Adrenal gland (tissue), 12 donors: Measurements from ENCODE around the gene S100G. TPM values are rescaled to one million over a fixed set of nuclear protein-coding genes. Genes with fewer than 3 reads are reported as not detected.

Source experiments
- DNase-seq, 7 donors: peaks; one replicate each; pipeline ENCODE4 v3.0.0-alpha.2; 2019 to 2020
- H3K27ac ChIP-seq, 5 donors: fragments of 200-600 bp; sonication (generic) in 4 of 5; 1 replicate in 3 of 5; 2 replicates in 2 of 5; pipeline versions ENCODE4 v1.5.1 to v1.8.0; 2016 to 2020; ENCODE audit warnings: mild to moderate bottlenecking in 1 of 5
- H3K27me3 ChIP-seq: fragments of 200-600 bp; 2 replicates; pipeline ENCODE4 v1.8.0; 2021
- H3K36me3 ChIP-seq, 2 donors: fragments of 200-600 bp; replicated peaks in 1 of 2; 1 replicate in 1 of 2; 2 replicates in 1 of 2; pipeline versions ENCODE4 v1.5.1 to v1.8.0; 2018 to 2022
- H3K4me1 ChIP-seq, 2 donors: fragments of 200-600 bp; replicated peaks in 1 of 2; 1 replicate in 1 of 2; 2 replicates in 1 of 2; pipeline versions ENCODE4 v1.5.1 to v1.8.0; 2018 to 2021
- H3K4me3 ChIP-seq, 4 donors: fragments of 200-600 bp; sonication (generic) in 3 of 4; one replicate each; pipeline ENCODE4 v1.5.1; 2016 to 2018
- H3K9me3 ChIP-seq, 3 donors: fragments of 200-600 bp; sonication (generic) in 1 of 3; replicated peaks in 1 of 3; 1 replicate in 2 of 3; 2 replicates in 1 of 3; pipeline versions ENCODE4 v1.5.1 to v1.8.0; 2016 to 2021
- POLR2A ChIP-seq, 2 donors: fragments of 450-650 bp; IDR thresholded peaks; one replicate each; pipeline ENCODE4 v1.6.1; 2017; ENCODE audit warnings: antibody characterized with exemption in 2 of 2, mild to moderate bottlenecking in 2 of 2, moderate library complexity in 1 of 2
- WGBS, 4 donors: extraction: QIAGEN DNeasy Blood & Tissue Kit in 2 of 4; methylation state at CpG; one replicate each; pipeline versions ENCODE4 v1.1.5 to v1.1.7; 2013 to 2017; 5-methylcytosine and 5-hydroxymethylcytosine counted together
- intact Hi-C, 2 donors: fragments of 100-400 bp; cut with DNase I; formaldehyde crosslinking; loops; one replicate each; pipeline versions ENCODE4 v1.14.1 to v1.15.0; 2022 to 2023
- microRNA counts, 2 donors: library from miRNA; unstranded; fragments of <30 nt; microRNA quantifications; one replicate each; lab custom pipeline; 2016
- microRNA-seq, 3 donors: library from miRNA; unstranded; fragments of <30 nt; microRNA quantifications; one replicate each; pipeline ENCODE4, GENCODE V29; 2017 to 2020
- polyA plus RNA-seq, 3 donors: library from polyadenylated mRNA; stranded (reverse); fragments of 200-250 nt in 2 of 3; fragments of 350-450 nt in 1 of 3; fragmentation: Illumina TruSeq in 1 of 3; extraction: RNeasy Lipid Tissue Mini Kit (QIAGEN cat#74804) in 1 of 3; gene quantifications; one replicate each; pipeline ENCODE4 v1.2.3, GENCODE V29; 2013 to 2014
- small RNA-seq, 2 donors: library from RNA; depleted of rRNA; stranded (forward); fragments of <200 nt; gene quantifications; one replicate each; pipeline ENCODE3, GENCODE V24; 2016
- total RNA-seq, 9 donors: library from RNA; depleted of rRNA in 4 of 9; stranded (reverse); fragments of >200 nt in 4 of 9; fragments of 120-200 nt in 1 of 9; fragmentation: NEBNext Ultra II Directional in 1 of 9; extraction: Animal tissue kit (Norgen Biotek cat#: 25700) in 1 of 9; gene quantifications; one replicate each; pipeline versions ENCODE4 v1.1.0 to v1.2.4, GENCODE V29; 2013 to 2023
- TF ChIP-seq, protein P1 (sequence below), 6 experiments: fragments of 450-650 bp in 4 of 6; fragments of 200-600 bp in 2 of 6; sonication (generic) in 1 of 6; IDR thresholded peaks; 1 replicate in 5 of 6; 2 replicates in 1 of 6; pipeline versions ENCODE4 v1.5.1 to v1.8.0; 2016 to 2021; ENCODE audit warnings: antibody characterized with exemption in 6 of 6, mild to moderate bottlenecking in 2 of 6, moderate library complexity in 1 of 6
- donor health status: healthy with polysubstance abuse.
- donor health status: Bipolar disorder and iron deficiency.
- donor health status: DM: yes; HTN: yes; CAD: no.
- donor health status: DM: no; HTN: no; CAD: no.
- donor health status: DM: no; HTN: no; CAD: no.
- donor health status: DM: yes; HTN: yes; CAD: no.

S100G gene
- total and polyA plus RNA-seq, 12 donors, result 0.33 to 0.48 TPM; not detected in 10

DNA sequence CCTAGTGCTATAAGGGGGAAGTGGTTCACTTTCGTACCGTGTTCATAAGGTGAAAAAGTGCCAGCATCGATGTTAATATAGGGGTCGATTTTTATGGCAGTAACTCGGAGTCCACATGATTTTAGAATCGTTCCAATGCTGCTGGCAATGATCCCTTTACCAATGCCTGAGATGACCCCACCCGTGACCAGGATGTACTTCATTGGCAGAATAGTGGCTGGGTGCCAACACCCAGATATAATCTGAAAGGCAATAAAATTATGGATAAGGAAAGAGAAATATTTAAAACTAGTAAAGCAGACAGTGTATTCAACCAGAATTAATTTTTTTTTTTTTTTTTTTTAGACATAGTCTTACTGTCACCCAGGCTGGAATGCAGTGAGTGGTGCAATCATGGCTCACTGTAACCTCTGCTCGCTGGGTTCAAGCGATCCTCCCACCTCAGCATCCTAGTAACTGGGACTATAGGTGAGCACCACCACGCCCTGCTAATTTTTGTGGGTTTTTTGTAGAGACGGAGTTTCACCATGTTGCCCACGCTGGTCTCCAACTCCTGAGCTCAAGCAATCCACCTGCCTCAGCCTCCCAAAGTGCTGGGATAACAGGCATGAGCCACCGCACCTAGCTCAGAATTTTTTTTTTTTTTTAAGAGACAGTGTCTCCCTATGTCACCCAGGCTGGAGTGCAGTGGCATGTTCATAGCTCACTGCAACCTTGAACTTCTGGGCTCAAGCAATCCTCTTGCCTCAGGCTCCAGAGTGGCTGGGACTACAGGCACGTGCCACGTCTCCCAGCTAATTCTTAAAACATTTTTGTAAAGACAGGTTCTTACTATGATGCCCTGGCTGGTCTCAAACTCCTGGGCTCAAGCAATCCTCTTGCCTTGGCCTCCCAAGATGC lies 53.0 kb downstream of the S100G start:
- Histone ChIP-seq H3K4me1 (no peaks in the 10 kb centered on the region), H3K9me3 (no peaks in the 10 kb centered on the region), H3K36me3 (no peaks in the 10 kb centered on the region), H3K27me3 (no peaks in the 10 kb centered on the region), H3K27ac (no peak overlapping the region), H3K4me3 (no peak overlapping the region)
- peak in 3 of 7 donors; percentile 30 to 47 (median 47) for DNase-seq
- TF ChIP-seq, protein P1, sequence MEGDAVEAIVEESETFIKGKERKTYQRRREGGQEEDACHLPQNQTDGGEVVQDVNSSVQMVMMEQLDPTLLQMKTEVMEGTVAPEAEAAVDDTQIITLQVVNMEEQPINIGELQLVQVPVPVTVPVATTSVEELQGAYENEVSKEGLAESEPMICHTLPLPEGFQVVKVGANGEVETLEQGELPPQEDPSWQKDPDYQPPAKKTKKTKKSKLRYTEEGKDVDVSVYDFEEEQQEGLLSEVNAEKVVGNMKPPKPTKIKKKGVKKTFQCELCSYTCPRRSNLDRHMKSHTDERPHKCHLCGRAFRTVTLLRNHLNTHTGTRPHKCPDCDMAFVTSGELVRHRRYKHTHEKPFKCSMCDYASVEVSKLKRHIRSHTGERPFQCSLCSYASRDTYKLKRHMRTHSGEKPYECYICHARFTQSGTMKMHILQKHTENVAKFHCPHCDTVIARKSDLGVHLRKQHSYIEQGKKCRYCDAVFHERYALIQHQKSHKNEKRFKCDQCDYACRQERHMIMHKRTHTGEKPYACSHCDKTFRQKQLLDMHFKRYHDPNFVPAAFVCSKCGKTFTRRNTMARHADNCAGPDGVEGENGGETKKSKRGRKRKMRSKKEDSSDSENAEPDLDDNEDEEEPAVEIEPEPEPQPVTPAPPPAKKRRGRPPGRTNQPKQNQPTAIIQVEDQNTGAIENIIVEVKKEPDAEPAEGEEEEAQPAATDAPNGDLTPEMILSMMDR (IDR thresholded peaks at IDR 0.05), result no peak
- no peak for TF ChIP-seq POLR2A (IDR thresholded peaks at IDR 0.05)
- intact Hi-C loops, result no loop called here
- 61 to 81% (median 78%) methylated on average over 9 to 15 of the region's 15 CpGs for WGBS, 4 donors

MicroRNAs encoded within 50 kb of the gene (microRNA counts, 767-probe panel; counts per million panel counts)
- 0 to 3,927 counts per million in 2 donors for microRNA hsa-miR-548am-3p (lab: Ali Mortazavi, UCI)

Small RNA genes lying within 50 kb of the gene (microRNA-seq; reads per million reads assigned to microRNA genes)
- 0 reads per million in 3 donors for gene MIR548AM

Small RNA genes lying within 50 kb of the gene (small RNA-seq; reads per million reads assigned to genes)
- 0 reads per million in 2 donors for gene MIR548AM

Other genes with a start within 250 kb of the S100G start
- gene CTPS2, start 62.5 kb downstream of the S100G start, total RNA-seq, result 10 to 100 TPM in 8 of 9 donors, 1 to 10 TPM in 1; 8.1 to 29.9 (median 17.2) TPM
- 10 to 100 TPM; 10.9 to 35.8 (median 20.1) TPM for gene CTPS2, start 62.5 kb downstream of the S100G start, polyA plus RNA-seq
- 100 to 1,000 TPM in 1 of 9 donors, 10 to 100 TPM in 8; 30.5 to 106 (median 44.0) TPM for gene SYAP1, start 69.5 kb downstream of the S100G start, total RNA-seq
- gene SYAP1, start 69.5 kb downstream of the S100G start, polyA plus RNA-seq, result 10 to 100 TPM; 15.8 to 87.7 (median 20.0) TPM
- 10 to 100 TPM; 15.4 to 33.2 (median 22.1) TPM for gene TXLNG, start 136.3 kb downstream of the S100G start, total RNA-seq
- gene TXLNG, start 136.3 kb downstream of the S100G start, polyA plus RNA-seq, result 10 to 100 TPM; 18.2 to 29.5 (median 27.0) TPM
- 1,000 to 10,000 TPM in 1 of 9 donors, 100 to 1,000 TPM in 8; 175 to 1,133 (median 288) TPM for gene RBBP7, start 220.2 kb downstream of the S100G start, total RNA-seq
- gene RBBP7, start 220.2 kb downstream of the S100G start, polyA plus RNA-seq, result 1,000 to 10,000 TPM in 1 of 3 donors, 100 to 1,000 TPM in 2; 249 to 1,639 (median 532) TPM